ENCODE data around the gene SLC6A12.

SLC6A12 gene

DNA sequence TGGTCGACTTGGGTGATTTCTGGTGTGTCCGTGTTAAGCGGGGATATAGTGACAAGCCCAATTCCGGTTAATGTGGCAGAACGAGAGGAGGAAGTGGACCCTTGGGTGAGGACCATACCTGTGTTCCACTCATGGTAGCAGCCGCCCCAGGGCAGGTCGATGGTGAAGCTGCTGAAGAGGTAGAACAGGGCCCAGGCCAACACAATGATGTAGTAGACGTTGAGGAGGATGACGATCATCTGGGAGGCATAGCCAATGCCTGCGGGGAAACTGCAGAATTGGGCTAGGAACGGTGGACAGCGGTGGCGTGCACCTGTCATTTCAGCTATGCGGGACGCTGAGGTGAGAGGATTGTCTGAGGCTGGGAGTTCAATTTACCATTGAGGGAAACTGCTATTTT is 28.5 kb upstream of the SLC6A12 start:
- DNase-seq (ENCODE audit: low read depth): no peak
- TF ChIP-seq, protein P1, sequence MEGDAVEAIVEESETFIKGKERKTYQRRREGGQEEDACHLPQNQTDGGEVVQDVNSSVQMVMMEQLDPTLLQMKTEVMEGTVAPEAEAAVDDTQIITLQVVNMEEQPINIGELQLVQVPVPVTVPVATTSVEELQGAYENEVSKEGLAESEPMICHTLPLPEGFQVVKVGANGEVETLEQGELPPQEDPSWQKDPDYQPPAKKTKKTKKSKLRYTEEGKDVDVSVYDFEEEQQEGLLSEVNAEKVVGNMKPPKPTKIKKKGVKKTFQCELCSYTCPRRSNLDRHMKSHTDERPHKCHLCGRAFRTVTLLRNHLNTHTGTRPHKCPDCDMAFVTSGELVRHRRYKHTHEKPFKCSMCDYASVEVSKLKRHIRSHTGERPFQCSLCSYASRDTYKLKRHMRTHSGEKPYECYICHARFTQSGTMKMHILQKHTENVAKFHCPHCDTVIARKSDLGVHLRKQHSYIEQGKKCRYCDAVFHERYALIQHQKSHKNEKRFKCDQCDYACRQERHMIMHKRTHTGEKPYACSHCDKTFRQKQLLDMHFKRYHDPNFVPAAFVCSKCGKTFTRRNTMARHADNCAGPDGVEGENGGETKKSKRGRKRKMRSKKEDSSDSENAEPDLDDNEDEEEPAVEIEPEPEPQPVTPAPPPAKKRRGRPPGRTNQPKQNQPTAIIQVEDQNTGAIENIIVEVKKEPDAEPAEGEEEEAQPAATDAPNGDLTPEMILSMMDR (IDR thresholded peaks at IDR 0.05; ENCODE audit: insufficient read depth, low read depth, low read length, missing control alignments): no peak
- H3K4me3 ChIP-seq (ENCODE audit: low read depth, low read length): no peak overlapping the region

DNA sequence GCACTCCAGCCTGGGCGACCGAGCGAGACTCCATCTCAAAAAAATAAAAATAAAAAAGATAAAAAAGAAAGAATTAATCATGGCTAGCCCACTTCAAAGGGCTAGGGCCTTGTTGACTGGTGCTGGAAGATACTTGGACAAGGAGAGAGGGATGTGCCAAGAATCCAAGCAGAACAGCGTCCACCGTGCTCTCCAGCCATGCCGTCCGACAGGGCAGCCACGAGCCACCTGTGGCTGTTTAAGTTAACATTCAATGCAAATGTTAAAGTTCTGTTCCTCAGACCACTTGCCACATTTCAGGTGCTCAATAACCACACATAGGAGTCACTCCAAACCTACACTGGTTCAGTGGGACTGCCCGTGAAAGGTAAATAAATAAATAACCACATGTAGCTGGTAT is 27.3 kb upstream of the SLC6A12 start:
- no peak for DNase-seq (ENCODE audit: low read depth)
- TF ChIP-seq, protein P1 (IDR thresholded peaks at IDR 0.05; ENCODE audit: insufficient read depth, low read depth, low read length, missing control alignments): no peak
- H3K4me3 ChIP-seq (ENCODE audit: low read depth, low read length): no peak overlapping the region

DNA sequence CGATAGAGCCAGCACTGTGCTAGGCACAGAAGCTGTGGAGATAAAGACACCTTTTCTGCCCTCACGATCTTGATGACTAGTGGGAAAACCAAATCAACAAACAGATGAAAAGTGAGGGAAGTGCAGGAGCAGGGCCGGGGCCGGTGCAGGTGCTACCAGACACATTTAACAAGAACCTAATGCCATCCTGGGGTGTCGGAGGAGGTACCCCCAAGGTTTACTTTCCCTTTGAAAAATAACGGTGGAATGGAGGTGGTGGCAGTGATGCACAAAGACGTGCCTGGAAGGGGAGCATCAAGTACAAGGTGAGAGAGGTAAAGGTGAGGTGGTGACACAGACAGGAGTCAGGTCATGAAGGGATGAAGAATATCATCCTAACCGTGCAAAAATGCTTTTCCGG is 26.6 kb upstream of the SLC6A12 start:
- no peak overlapping the region for H3K4me3 ChIP-seq (ENCODE audit: low read depth, low read length)
- TF ChIP-seq, protein P1 (IDR thresholded peaks at IDR 0.05; ENCODE audit: insufficient read depth, low read depth, low read length, missing control alignments): no peak
- no peak for DNase-seq (ENCODE audit: low read depth)

DNA sequence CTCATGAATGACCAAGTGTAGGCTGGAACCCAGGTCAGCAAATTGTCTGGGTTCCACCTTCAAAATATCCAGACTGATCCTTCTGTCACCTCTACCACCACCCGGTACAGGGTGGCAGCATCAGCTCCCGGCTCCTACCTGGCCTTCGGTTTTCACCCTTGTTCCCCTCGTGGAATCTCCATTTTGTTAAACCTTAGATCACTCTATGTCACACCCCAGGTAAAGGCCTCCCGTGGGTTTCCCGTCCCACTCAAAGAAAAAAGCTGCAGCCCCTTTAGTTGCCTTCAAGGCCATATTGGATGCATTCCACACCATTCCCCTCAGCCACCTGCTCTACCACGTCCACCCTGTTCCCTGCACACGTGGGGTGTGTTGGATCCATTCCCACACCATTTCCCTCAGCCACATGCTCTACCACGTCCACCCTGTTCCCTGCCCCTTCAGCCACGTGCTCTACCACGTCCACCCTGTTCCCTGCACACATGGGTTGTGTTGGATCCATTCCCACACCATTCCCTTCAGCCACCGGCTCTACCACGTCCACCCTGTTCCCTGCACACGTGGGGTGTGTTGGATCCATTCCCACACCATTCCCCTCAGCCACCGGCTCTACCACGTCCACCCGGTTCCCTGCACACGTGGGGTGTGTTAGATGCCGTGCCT is 24.9 kb upstream of the SLC6A12 start:
- no peak overlapping the region for H3K4me3 ChIP-seq (ENCODE audit: low read depth, low read length)
- TF ChIP-seq, protein P1 (IDR thresholded peaks at IDR 0.05; ENCODE audit: insufficient read depth, low read depth, low read length, missing control alignments): no peak
- no peak for DNase-seq (ENCODE audit: low read depth)

DNA sequence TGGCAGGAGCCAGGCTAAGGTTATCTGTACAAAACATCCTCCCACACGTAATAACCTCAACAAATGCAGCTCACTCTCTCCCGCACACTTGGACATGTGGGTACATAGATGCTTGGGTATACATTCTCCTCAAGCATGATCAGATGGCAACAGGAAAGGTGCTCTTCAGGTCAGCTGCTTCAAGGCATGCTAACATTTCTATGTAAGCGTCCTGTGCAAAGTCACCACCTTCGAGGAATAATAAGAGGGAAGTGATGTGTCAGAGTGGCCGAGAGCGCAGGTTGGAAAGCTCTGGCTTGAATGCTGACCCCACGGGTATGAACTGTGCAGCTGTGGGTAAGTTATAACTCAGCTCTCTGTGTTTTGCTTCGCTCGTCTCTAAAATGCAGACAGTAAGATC is 24.2 kb upstream of the SLC6A12 start:
- DNase-seq (ENCODE audit: low read depth): no peak
- TF ChIP-seq, protein P1 (IDR thresholded peaks at IDR 0.05; ENCODE audit: insufficient read depth, low read depth, low read length, missing control alignments): no peak
- H3K4me3 ChIP-seq (ENCODE audit: low read depth, low read length): no peak overlapping the region

DNA sequence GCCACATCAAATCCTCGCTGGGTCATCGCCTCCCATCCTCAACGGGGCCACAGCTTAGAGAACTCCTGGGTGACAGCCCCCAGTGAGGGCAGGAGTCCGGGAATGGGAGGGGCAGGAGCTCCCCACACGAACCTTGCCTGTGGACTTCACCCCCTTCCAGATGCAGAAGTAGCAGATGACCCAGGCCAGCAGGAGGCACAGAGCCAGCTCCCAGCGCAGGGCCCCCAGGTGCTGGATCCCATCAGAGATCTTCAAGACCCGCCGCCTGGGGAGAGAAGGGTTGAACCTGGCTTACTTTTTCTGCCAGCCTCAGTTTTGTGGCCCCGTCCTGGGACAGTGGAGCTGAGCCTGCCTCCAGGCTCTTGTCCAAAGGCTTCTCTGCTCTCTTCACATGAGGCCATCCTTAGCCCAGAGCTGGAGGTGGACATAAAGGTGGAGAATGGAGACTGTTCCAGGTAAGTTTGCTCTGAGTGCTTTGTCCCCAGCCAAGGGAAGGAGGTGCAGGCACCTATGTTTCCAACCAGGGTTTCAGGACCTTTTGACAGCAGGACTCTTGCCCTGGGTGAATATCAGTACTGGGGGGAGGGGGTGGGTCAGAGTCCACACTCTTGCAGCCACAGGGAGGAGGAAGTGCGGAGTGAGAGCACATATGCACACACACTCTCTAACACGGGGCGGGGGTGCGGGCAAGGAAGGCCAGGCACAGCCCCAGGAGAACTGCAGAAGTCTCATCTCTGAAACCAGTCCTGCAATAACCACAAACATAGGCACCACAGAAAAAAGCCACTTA is 23.3 kb upstream of the SLC6A12 start:
- no peak for DNase-seq (ENCODE audit: low read depth)
- H3K4me3 ChIP-seq (ENCODE audit: low read depth, low read length): no peak overlapping the region
- TF ChIP-seq, protein P1 (IDR thresholded peaks at IDR 0.05; ENCODE audit: insufficient read depth, low read depth, low read length, missing control alignments): no peak
